Dedifferentiated amniotic fluid mesenchymal stem cell (primary cell): ENCODE data around the gene EXOC3.

Experiments
- DNase-seq: peaks from one replicate; pipeline ENCODE4 v3.0.0-alpha.2; 2016; ENCODE audit errors: extremely low spot score

EXOC3 gene

GRCh38 chr5:426392-426976, 16.5 kb upstream of the EXOC3 start:
- DNase-seq = no peak

- DNase-seq = no peak
These were observed 15.4 kb upstream of the EXOC3 start for GRCh38 chr5:427415-428087.

GRCh38 chr5:428219-428618, 14.8 kb upstream of the EXOC3 start:
- DNase-seq = no peak

GRCh38 chr5:428754-429452, 14.1 kb upstream of the EXOC3 start:
- DNase-seq = no peak

- DNase-seq = no peak
These were observed 13.4 kb upstream of the EXOC3 start for GRCh38 chr5:429453-430188.

GRCh38 chr5:430214-430925, 12.6 kb upstream of the EXOC3 start:
- no peak for DNase-seq

GRCh38 chr5:431001-431710, 11.8 kb upstream of the EXOC3 start:
- no peak for DNase-seq

GRCh38 chr5:431711-432050, 11.3 kb upstream of the EXOC3 start:
- no peak for DNase-seq

- DNase-seq = no peak
These were observed 10.6 kb upstream of the EXOC3 start for GRCh38 chr5:432201-432927.

- DNase-seq = no peak
These were observed 9.8 kb upstream of the EXOC3 start for GRCh38 chr5:432928-433791.

- no peak for DNase-seq
These were observed 9.1 kb upstream of the EXOC3 start for GRCh38 chr5:433836-434235.

- DNase-seq = no peak
These were observed 8.4 kb upstream of the EXOC3 start for GRCh38 chr5:434443-435146.

- DNase-seq = no peak
These were observed 7.7 kb upstream of the EXOC3 start for GRCh38 chr5:435156-435790.

GRCh38 chr5:435961-436640, 6.9 kb upstream of the EXOC3 start:
- no peak for DNase-seq

GRCh38 chr5:436641-436975, 6.4 kb upstream of the EXOC3 start:
- DNase-seq = no peak

GRCh38 chr5:437281-437771, 5.7 kb upstream of the EXOC3 start:
- DNase-seq = no peak

- no peak for DNase-seq
These were observed 4.4 kb upstream of the EXOC3 start for GRCh38 chr5:438481-438981.

- no peak for DNase-seq
These were observed 3.8 kb upstream of the EXOC3 start for GRCh38 chr5:439181-439580.
